Measurements from ENCODE around the gene GAS2L1. TPM values are rescaled to one million over a fixed set of nuclear protein-coding genes. Genes with fewer than 3 reads are reported as not detected.

GAS2L1 gene
- polyA plus RNA-seq, 2 of the 4 experiments (the other 2 are of a cell fraction), result 7.6 to 17.2 TPM

DNA sequence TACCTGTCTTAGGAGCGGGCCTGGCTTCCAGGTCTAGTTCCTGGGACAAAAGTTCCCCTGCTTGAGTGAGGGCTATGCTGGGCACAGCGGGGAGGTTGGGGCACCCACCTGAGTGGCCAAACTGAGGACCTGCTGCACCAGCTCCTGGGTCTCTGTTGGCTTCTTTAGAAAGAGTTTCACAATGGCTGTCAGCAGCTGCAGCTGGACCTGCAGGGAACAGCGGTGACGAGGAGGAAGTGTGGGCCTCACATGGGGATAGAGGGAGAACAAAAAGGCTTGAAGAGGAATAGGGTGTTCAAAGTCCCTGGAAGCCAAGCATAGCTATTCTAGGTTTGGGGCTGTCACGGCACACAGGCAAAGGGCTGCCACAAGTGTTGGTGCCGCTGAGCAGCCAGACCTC lies 35.7 kb downstream of the GAS2L1 start:
- POLR2A ChIA-PET, result no interaction called here
- CTCF ChIA-PET, result no interaction called here
- peaks cover 8% of the 10 kb centered on the region; the same call in 1 of the 3 replicates for H3K4me1 ChIP-seq
- H3K9me3 ChIP-seq, result no peaks in the 10 kb centered on the region
- no peak overlapping the region for H3K4me3 ChIP-seq
- TF ChIP-seq POLR2AphosphoS2 (conservative IDR thresholded peaks at IDR 0.05; ENCODE audit: low read length) (no peak), HEYL (CRISPR knock-in tag; IDR thresholded peaks at IDR 0.05) (no peak), TP53 (CRISPR knock-in tag; IDR thresholded peaks at IDR 0.05) (no peak), EHMT2 (IDR thresholded peaks at IDR 0.05; ENCODE audit: low read depth) (no peak), HOXB5 (CRISPR knock-in tag; IDR thresholded peaks at IDR 0.05) (no peak), ATOH8 (CRISPR knock-in tag; IDR thresholded peaks at IDR 0.05; ENCODE audit: low read depth) (no peak), JUN (IDR thresholded peaks at IDR 0.05) (no peak), HMGXB4 (CRISPR knock-in tag; IDR thresholded peaks at IDR 0.05; ENCODE audit: borderline replicate concordance) (no peak), EHF (CRISPR knock-in tag; IDR thresholded peaks at IDR 0.05) (no peak), RAD21 (conservative IDR thresholded peaks at IDR 0.05 in 1 of 2, IDR thresholded peaks at IDR 0.05 in 1 of 2) (no peak), BHLHE40 (IDR thresholded peaks at IDR 0.05; ENCODE audit: low read depth, low read length) (no peak), CHD2 (IDR thresholded peaks at IDR 0.05; ENCODE audit: low read length, partially characterized antibody) (no peak)
- no peak overlapping the region for H3K4me2 ChIP-seq
- no peak overlapping the region for H3K27ac ChIP-seq
- no peak for FAIRE-seq
- ATAC-seq, result no peak
- 96% methylated on average over 5 of the region's 6 CpGs for WGBS (ENCODE audit: missing lambda C conversion rate)
- DNase-seq (ENCODE audit: low read depth in 1 of 2, low spot score in 1 of 2), result no peak

- TF ChIP-seq MAFK (IDR thresholded peaks at IDR 0.05; ENCODE audit: partially characterized antibody), result no peak
- TF ChIP-seq HDAC2 (IDR thresholded peaks at IDR 0.05), result no peak
- TF ChIP-seq NR3C1 (IDR thresholded peaks at IDR 0.05), result no peak
- TF ChIP-seq PBX3 (IDR thresholded peaks at IDR 0.05), result no peak
- TF ChIP-seq JUN (IDR thresholded peaks at IDR 0.05), result no peak
- TF ChIP-seq NFE2L2 (conservative IDR thresholded peaks at IDR 0.05; ENCODE audit: low read length), result no peak
- no peak for TF ChIP-seq FOSB (CRISPR knock-in tag; IDR thresholded peaks at IDR 0.05)
- TF ChIP-seq ZFP36 (IDR thresholded peaks at IDR 0.05; ENCODE audit: borderline replicate concordance, partially characterized antibody), result no peak
- TF ChIP-seq SMC3 (IDR thresholded peaks at IDR 0.05), result no peak
- no peak for TF ChIP-seq ATOH8 (CRISPR knock-in tag; IDR thresholded peaks at IDR 0.05; ENCODE audit: low read depth)
- no peak for TF ChIP-seq RFX5 (IDR thresholded peaks at IDR 0.05)
- no peak for TF ChIP-seq HMGXB4 (CRISPR knock-in tag; IDR thresholded peaks at IDR 0.05; ENCODE audit: borderline replicate concordance)
- TF ChIP-seq HOXA7 (CRISPR knock-in tag; IDR thresholded peaks at IDR 0.05), result no peak
- no peak for TF ChIP-seq CBX8 (IDR thresholded peaks at IDR 0.05)
- H3K4me2 ChIP-seq, result no peak overlapping the region
- FAIRE-seq (no peak), ATAC-seq (peak in 1 of 2 experiments; percentile 19; a peak in 2 of 6 replicates), DNase-seq (ENCODE audit: low read depth in 1 of 2, low spot score in 1 of 2) (no peak)
- no peak overlapping the region for H3K27ac ChIP-seq
- H3K9me3 ChIP-seq, result no peaks in the 10 kb centered on the region
- POLR2A ChIA-PET, result no interaction called here
- CTCF ChIA-PET, result interaction anchor here (1.7 kb wide), 1 partner anchor 16 kb away, joined by 4 read pairs; no protein-coding TSS in a partner anchor
- peaks cover 8% of the 10 kb centered on the region; the same call in 1 of the 3 replicates for H3K4me1 ChIP-seq
- no peak overlapping the region for H3K4me3 ChIP-seq
- WGBS (ENCODE audit: missing lambda C conversion rate), result 98% methylated on average over 7 of the region's 10 CpGs
Observed at GRCh38 chr22:29342577-29343312, 36.3 kb downstream of the GAS2L1 start.

Measured in A549 (cell line).